CD4-positive, alpha-beta T cell treated with Interleukin-6 at 100 ng/mL for 8 hours (primary cell): ENCODE data around the gene ABLIM2.

ENCODE experiments used
- DNase-seq: peaks from one replicate; pipeline ENCODE4 v3.0.0-alpha.2; 2020; ENCODE audit warnings: mixed read lengths, low spot score

Gene ABLIM2

DNA sequence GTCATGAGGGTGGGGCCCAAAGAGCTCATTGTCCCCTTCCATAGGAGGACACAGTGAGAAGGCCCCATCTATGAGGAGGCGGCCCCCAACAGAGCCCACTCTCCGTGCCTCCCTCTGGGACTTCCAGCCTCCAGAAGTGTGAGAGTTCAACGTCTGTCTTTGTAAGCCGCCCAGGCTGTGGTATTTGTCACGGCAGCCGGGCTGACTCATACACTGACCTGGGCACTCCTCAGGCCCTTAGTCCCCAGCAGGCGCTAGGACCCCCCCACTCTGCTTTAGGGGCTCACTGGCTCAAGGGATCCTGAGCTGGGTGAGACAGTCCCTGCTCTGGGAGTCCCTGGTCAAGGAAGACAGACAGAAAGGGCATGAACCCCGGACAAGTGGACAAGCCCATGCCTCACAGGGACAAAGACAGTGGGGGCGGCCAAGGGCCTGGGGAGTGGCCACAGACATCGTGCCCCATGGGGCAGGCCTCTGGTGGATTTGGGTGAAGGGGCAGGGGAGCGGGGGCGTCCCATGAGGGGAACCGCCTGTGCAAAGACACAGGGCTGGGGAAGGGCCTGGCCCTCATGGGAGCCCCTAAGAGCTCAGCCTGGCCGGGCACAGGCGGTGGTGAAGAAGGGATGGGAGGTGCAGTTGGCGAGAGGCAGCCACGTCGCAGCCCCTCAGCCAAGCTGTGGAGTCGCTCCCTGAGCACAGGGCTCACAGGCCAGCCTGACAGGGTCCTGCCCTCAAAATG, 21.5 kb downstream of the ABLIM2 start:
- no peak for DNase-seq

DNA sequence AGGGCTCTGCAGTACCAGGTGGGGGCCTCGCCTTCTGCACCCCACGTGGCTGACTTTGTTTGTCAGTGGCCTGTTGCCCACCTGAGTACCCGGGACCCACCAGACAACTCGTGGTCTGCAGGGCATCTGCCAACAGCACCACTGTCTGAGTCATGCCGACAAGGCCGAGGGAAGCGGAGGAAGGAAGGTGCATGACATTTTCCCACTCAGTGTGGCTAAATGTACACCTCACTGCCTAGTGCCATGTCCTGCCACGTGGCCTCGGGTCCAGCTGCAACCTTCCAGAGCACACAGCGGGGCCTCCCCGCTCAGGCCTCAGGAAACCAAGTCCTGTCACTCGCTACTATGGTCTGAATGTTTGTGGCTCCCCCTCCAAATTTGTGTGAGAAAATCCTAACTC, 22.1 kb downstream of the ABLIM2 start:
- DNase-seq, result no peak

DNA sequence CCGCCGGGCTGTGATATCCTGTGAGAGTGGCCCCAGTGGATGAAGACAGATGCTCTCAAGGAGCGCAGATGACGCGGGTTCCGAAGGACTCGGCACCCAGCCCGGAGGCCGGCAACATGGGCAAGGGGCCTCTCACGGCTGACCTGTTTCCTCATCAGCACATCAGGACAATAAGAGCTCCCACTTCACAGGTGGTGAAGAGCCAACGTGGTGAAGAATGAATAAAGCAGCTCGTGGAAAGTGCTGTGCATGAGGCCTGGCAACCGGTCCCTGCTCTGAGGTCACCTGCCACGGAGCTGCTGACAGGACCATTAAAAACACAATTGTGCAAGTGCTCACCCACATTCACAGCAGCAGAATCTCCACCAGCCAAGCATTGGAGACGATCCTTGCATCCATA, 22.9 kb downstream of the ABLIM2 start:
- no peak for DNase-seq

DNA sequence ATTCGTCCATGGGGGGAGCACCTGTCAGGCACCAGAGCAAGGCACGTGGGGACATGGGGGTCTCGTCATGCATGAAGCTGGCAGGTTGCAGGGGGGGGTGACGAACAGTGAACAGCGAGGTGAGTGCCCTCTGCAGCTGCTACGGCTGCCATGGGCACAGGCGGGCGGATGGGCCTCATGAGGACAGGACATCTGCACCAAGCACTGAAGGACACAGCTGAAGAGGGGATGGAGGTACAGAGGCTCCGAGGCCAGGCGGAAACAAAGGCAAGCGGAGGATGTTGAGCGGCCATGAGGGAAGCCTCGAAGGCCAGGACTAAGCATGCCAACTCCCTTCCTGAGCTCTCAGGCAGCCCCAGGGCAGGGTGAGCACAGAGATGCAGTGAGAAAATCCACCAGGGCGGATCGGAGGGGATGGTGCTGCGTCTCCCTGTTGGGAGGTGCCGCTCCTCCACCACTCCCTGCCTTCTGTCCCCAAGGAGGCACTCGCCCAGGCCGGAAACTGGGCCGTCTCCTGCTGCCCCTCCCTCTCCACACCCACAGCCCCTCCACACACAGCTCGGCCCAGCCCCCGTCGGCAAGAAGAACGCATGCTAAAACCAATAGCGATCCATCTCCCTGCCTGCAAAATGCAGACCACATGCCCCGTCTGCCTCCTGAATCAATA, 24.6 kb downstream of the ABLIM2 start:
- DNase-seq, result no peak

DNA sequence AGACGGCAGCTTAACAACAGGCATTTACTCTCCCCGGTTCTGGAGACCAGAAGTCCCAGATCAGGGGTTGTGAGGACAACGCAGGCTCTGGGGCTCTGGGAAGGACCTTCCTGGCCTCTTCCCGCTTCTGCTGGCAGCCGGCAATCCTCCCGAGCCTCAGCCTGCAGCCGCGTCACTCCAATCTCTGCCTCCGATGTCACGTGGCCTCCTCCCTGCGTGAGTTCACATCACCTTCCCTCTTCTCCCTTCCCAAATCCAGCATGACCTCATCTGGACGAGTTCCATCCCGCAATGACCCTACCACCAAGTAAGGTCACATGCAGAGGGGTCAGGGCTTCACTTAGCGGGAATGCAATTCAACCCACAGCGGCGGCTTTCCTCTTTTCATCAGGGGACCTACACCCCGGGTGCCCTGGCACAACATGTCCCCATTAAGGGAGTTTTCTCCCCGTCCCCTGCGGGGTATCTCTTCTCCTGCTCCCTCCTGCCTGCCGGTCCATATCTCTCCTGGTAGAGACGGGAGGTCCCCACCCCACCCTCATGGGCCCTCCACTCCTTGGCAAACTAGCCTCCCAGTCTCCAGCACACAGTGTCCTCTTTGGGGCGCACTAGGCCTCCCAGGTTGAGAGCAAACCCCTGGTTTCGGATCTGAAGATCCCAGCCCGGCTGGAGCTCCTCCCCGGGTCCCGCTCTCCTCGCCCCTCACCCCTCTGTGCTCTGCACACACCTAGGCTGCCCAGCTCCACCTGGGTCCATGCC, 25.5 kb downstream of the ABLIM2 start:
- no peak for DNase-seq

DNA sequence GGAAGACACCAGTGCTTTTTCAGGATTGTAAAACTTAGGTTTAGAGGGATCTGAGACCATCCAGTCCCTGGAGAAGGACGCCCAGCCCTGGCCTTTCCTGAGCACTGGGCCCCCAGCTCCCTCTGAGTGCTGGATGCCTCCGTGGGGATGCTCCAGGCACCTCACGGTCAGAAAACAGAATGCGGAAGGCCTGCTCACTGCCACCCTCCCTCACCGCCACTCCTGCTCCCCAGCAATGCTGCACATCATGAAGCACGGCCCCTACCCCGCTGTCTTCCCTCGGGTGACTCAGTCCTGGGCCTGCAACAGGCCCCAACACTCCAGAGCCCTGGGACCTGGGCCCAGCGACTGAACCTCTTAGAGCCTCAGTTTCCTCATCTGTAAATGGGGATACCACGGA, 26.2 kb downstream of the ABLIM2 start:
- DNase-seq, result no peak

DNA sequence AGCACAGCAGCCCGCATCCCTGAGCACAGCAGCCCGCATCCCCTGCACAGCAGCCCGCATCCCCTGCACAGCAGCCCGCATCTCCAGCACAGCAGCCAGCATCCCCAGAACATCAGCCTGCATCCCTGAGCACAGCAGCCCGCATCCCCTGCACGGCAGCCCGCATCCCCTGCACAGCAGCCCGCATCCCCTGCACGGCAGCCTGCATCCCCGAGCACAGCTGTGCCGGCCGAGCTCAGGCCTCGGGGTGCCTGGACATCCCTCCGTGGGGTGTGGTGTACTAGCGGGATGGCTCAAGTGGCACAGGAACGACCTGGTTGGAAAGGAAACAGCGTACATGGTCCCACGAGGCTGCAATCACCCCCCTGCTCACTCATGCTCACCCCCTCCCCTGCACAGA, 26.8 kb downstream of the ABLIM2 start:
- DNase-seq, result no peak

DNA sequence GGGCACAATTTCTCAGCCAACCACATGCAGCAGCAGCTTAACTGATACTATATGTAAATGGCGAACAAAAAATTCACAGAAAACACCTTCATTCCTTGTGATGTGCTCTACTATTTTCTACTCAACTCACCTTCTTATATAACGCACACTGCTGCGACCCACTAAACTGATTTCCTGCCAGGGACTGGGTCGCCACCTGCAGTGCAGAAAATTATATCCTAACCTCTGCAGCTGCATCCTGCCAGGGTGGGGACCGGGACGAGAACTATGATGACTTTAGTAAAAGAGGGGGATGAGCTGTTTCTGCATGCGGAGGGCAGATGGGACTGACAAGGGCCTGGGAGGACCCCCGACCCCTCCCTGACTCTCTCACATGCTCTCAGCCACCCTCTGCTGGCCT, 27.4 kb downstream of the ABLIM2 start:
- DNase-seq, result no peak

DNA sequence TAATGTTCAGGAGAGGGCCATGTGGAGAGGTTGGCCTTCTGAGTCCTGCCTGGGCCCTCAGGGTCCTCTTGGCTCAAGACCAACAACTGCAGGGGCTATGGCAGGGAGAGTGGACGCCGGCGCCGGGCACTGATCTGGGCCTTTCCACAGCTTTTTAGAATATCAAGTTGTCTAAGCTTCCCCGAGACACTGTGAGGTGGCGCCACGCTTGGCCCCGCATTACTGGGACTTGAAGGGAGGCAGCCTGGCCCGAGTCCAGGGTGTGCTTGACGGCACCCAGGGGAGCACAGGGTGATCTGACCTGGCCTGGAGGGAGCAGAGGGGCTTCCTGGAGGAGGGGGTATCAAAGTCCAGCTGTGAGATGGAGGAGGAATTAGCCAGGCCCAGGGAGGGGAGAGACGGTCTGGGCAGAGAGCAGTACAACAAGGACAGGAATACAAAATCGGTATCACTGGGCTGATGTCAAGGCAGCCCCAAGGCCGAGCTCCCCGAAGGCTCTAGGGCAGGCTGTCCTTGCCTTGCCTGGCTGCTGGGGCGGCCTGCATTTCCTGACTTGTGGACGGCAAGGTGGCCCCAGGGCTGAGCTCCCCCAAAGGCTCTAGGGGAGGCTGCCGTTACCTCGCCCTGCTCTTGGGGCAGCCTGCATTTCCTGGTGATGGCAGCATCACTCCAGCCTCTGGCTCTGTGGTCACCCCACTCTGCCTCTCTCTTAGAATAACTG, 28.1 kb downstream of the ABLIM2 start:
- DNase-seq, result no peak

DNA sequence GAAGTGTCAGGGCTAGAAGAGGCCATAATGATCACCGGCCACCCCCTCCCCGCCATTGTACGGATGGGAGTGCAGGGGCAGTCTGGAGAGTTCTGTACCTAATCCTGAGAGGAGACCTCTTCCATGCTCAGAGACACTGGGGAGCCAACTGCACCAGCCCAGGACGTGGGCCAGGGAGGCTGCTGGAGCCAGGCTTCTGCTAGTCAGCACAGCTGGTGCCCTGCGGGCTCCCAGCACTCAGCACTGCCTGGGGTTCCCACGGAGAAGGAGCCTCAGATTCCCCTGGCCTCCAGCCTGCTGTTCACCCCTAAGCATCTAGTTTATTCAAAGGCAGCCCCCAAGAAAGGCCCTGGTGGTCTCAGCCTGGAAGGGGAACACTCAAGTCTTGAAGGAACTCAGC, 28.8 kb downstream of the ABLIM2 start:
- no peak for DNase-seq

DNA sequence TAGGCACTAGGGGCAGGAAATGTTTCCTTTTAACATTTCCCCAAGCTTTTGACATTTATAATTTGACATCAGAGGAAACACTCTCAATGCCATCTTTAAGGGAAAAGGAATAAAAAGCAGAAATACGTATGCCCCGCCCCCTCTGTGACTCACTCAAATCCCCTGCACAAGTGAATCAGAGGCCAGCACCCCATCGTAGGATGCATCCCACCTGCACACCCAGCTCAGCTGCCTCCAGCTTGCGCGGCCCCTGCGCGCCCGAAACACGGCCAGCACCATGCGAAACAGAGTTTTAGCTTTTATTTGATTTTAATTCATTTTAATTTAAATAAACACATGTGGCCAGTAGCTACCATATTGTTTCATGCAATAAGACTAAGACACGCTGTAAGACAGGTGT, 29.5 kb downstream of the ABLIM2 start:
- no peak for DNase-seq

DNA sequence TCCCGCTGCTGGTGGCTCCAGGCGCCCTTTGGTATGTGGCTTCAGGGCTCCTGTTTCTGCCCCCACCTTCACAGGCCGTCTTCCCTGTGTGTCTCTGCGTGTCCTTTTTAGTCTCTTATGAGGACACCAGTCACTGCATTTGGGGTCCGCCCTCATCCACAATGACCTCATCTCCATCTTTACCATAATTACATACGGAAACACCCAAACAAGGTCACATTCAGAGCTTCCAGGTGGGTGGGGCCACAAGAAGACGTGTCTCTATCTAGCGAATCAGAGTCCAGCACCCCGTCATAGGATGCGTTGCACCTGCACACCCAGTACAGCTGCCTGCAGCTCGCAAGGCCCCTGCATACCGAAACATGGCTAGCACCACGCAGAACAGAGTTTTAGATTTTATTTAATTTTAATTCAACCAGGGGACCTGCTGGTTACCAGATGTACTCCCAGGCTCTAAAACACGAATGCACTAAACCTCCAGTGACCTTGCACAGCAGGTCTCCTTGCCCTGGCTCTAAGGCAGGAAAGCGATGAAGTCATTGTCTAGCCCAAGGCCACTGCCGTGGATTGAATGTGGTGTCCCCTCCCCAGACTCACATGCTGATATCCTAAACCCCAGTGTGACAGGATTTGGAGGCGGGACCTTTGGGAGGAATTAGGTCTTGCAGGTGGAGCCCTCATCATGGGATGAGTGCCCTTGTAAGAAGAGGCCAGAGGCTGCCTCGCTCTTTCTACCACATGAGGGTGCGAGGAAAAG, 30.3 kb downstream of the ABLIM2 start:
- DNase-seq, result no peak

DNA sequence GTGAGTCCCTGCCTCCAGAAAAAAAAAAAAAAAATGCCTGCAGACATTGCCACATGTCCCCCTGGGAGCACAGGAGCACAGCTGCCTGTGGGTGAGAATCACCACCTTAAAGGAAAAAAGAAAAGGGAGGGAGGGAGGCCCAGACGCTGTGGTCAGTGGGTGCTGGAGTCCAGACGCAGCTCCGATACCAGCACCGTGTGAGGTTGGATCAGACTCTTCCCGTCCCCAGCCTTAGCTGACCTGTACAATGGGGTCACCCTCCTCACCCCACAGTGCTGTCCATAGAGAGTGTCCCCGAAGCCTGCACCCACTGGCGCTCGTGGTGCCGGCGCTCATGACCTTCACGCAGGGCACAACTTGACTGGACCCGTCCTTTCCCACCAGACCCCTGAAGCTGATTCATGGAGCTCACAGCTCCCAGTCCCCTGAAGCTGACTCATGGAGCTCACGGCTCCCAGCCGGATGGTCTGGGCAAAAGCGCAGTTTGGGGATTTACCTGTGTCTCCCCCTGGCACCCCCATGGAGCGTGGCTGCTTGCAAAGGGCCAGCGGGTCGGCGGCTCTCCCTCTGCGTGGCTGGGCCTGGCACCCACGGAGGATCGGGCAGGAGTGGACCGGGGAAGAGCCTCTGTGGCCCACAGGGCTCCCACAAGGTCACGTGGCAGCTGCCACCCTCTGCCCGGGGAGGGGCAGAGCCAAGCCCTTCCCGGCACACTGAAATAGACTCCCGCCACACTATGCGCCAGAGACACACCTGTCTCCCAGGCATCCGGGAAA, 31.4 kb downstream of the ABLIM2 start:
- DNase-seq, result no peak

DNA sequence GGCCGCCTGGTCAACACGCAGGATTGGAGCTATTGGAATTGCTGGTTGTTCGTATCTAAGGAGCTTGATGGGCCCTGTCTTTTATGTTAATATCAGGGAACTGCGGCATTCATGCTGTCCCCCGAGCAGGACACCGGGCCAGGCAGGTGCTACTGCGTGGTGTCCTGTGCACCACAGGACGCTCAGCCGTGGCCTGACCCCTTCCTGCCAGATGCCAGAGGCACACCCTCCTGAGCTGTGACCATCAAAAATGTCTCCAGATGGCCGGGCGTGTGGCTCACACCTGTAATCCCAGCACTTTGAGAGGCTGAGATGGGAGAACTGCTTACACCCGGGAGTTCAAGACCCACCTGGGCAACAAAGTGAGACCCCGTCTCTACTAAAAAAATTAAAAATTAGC, 32.1 kb downstream of the ABLIM2 start:
- DNase-seq, result no peak

DNA sequence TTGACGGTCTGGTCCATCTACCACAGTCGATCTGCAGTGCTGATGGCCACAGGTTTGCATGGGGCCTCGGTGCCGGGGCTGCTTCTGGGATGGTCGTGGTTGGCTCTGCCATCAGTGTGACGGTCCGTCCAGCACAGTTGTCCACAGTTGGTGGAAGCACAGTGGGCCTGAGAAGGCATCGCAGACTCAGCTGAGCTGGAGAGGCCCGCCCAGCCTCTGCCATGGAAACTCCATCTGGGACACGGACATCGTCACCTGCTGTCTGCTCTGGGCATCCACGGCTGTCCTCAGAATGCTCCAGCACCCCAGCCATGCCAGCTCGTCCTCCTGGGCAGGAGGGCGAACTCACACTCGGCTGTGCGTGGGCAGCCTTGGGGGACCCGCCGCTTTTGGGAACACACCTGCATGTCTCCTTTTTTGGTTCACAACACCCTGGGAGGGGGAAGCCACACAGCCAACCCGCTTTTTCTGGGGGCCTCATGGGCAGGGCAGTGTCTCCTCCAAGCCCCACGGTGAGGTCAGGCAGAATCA, 33.0 kb downstream of the ABLIM2 start:
- no peak for DNase-seq

DNA sequence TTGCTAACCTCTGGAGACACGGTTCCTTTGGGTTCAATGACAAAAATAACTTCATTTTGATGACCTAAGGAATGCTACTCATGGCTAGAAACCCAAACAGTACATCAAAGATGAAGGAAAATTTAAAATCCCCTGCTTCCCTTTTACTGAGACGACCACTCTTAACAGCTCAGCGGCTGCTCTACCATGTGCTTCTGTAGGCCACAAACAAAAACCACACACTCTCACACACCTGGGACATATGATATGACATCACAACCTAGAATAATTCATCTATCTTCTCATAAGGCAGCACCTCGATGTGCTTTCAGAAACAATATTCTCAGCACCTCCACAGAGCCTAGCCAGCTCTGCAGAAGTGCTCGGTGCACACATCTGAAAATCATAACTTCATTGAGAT, 34.7 kb downstream of the ABLIM2 start:
- DNase-seq, result no peak

DNA sequence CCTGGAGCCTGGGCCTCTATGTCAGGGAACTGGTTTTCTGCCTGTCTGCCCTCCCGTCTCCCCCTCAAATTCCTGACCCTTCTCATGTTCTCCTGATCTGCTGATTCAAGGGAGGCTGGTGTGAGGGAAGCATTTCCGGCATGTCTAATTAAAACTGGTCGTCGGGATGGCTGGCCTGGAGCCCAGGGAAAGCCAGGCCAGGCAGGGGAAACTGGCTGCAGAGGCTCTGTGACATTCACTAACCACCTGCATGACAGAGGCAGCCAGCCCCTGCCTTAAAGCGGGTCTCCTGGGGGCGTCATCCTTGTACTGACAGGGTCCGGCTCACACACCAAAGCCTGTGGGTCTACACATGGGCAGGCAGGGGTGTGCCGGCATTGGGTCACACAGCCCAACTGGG, 35.2 kb downstream of the ABLIM2 start:
- DNase-seq, result no peak

DNA sequence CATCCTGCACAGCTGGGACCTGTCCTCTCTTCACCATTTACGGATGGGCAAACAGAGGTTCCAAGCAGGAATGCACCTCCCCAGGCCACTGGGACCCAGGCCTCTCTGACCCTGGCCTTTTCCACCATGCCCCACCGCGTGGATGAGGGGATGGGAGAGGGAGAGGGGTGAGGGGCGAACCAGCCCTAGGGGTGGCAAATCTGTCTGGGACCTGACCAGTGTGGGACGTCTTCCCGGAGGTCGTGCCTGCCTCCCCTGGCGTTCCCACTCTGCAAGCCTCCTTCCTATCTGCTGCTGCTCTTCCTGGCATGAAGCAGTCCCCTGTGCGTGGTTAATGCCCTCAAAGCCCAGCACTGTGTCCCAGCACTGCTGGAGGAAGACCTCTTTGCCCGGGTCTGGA, 35.9 kb downstream of the ABLIM2 start:
- no peak for DNase-seq

DNA sequence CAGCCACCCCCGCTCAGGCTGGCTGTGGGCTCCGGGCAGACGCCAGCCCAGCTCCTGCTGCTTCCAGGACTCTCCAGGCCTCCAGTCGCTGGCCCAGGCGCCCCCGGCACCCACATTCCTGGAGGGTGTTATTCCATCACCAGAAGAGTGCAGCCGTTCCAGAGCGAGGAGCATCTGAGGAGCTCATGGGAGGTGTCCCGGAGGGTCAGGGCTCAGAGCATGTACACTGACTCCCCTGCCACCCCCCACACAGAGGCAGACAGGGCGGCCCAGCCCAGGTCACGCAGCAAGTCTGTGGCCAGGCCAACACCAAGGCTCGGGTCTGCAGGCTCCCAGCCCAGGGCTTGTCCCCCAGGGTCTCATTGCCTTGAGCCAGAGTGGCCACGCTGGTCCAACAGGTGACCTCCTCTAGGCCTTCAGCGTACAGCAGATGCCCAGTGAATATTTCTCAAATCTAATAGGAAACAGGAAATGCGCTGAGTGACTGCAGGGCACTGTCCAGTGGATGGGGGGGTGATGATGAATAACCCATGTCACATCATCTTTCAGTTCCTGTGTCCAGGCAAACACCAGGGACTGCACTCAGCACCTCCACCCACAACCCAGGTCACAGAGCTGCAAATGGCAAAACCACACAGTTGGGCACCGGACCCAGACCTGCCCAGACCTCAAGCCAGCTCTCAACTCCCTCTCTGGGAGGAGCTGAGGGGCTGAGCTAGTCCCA, 37.2 kb downstream of the ABLIM2 start:
- DNase-seq, result no peak

DNA sequence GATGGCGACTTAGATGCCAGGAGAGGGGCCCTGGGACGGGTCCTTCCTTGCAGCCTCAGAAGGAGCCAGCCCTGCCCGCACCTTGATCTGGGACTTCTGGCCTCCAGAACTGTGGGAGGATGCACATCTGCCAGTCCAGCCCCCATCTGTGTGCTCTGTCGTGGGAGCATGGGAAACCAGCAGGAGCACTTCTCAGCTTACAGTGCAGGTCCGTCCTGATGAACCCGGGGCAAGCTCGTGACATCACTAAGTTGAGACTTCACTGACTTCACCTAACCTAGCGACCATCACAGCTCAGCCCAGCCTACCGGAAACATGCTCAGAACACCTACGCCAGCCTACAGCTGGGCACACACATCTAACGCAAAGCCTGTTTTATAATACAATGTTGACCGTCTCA, 38.1 kb downstream of the ABLIM2 start:
- DNase-seq, result no peak
